A549 treated with dexamethasone at 1 μM for 4 hours (cell line): ENCODE measurements around the gene OR5W2. TPM values are rescaled to one million over a fixed set of nuclear protein-coding genes. Genes with fewer than 3 reads are reported as not detected.

Source experiments
- total RNA-seq: library from RNA; stranded (reverse); fragments of 200-300 nt; extraction: Qiagen RNA extraction; gene quantifications from 5 replicates; pipeline ENCODE4 v1.2.3, GENCODE V29; 2022

Gene OR5W2
- not detected in 5 replicates for total RNA-seq

GRCh38 chr11:55914482-55914881 is at the start of gene OR5W2:
TSS of gene OR5W2 (minus strand) at chr11:55914582. CDS start at chr11:55914582, 0 bp downstream.

GRCh38 chr11:55936300-55936699 is 21.9 kb upstream of the OR5W2 start, which contains the start of gene OR5I1:
TSS of gene OR5I1 (minus strand) at chr11:55936400. CDS start at chr11:55936400, 0 bp downstream.

GRCh38 chr11:55882997-55883396 is 31.4 kb downstream of the OR5W2 start, which contains the start of gene TRIM51:
TSS of gene TRIM51 (plus strand) at chr11:55883297. CDS start at chr11:55885429, 2,132 bp downstream.

Other genes with a start within 250 kb of the OR5W2 start
- not detected in 5 replicates for gene OR5D13, start 141.1 kb downstream of the OR5W2 start, total RNA-seq
- gene OR5D14, start 119.0 kb downstream of the OR5W2 start, total RNA-seq: not detected in 5 replicates
- not detected in 5 replicates for gene OR5L1, start 103.2 kb downstream of the OR5W2 start, total RNA-seq
- gene OR5D18, start 95.0 kb downstream of the OR5W2 start, total RNA-seq: not detected in 5 replicates
- gene OR5L2, start 87.4 kb downstream of the OR5W2 start, total RNA-seq: not detected in 5 replicates
- not detected in 5 replicates for gene OR5D16, start 75.8 kb downstream of the OR5W2 start, total RNA-seq
- not detected in 5 replicates for gene TRIM51, start 31.3 kb downstream of the OR5W2 start, total RNA-seq
- not detected in 5 replicates for gene OR5I1, start 21.8 kb upstream of the OR5W2 start, total RNA-seq
- not detected in 5 replicates for gene OR10AG1, start 55.4 kb upstream of the OR5W2 start, total RNA-seq
- not detected in 5 replicates for gene OR5F1, start 80.0 kb upstream of the OR5W2 start, total RNA-seq
- not detected in 5 replicates for gene OR5AS1, start 113.1 kb upstream of the OR5W2 start, total RNA-seq
- gene OR8I2, start 178.7 kb upstream of the OR5W2 start, total RNA-seq: not detected in 5 replicates
- gene OR8H2, start 189.1 kb upstream of the OR5W2 start, total RNA-seq: not detected in 5 replicates
- not detected in 5 replicates for gene OR8H3, start 207.8 kb upstream of the OR5W2 start, total RNA-seq
- gene OR8J3, start 225.6 kb upstream of the OR5W2 start, total RNA-seq: not detected in 5 replicates
- not detected in 5 replicates for gene OR8K5, start 245.7 kb upstream of the OR5W2 start, total RNA-seq